Measurements from ENCODE around the gene FAM83F.

The FAM83F gene

DNA sequence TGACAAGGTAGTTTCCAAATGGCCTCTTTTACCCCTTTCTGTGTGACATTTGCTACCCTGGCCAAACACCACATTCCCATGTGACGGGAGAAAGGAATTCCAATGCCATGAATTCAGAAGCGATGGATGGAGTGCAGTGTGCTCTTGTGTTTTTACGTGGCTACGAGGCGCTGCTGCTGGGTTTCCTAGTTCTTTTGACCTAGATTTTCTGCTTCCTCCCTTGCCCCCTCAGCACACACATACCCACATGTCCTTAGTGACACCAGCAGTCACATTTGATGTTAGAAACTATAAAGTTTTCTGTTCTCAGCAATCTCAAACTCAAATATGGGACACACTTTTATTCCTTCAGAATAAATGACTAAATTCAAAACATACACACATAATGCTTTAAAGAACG, 42.4 kb upstream of the FAM83F start:
- no peak for DNase-seq (ENCODE audit: low read depth)
- no peak overlapping the region for H3K4me3 ChIP-seq (ENCODE audit: control insufficient read depth, low read depth, low read length)
- TF ChIP-seq CTCF (conservative IDR thresholded peaks at IDR 0.05; ENCODE audit: control insufficient read depth, insufficient read depth, low read depth, low read length), result no peak

- no peak for TF ChIP-seq CTCF (conservative IDR thresholded peaks at IDR 0.05; ENCODE audit: control insufficient read depth, insufficient read depth, low read depth, low read length)
- no peak overlapping the region for H3K4me3 ChIP-seq (ENCODE audit: control insufficient read depth, low read depth, low read length)
- DNase-seq (ENCODE audit: low read depth), result no peak
Measured at GRCh38 chr22:39953101-39953500, 41.7 kb upstream of the FAM83F start.

DNA sequence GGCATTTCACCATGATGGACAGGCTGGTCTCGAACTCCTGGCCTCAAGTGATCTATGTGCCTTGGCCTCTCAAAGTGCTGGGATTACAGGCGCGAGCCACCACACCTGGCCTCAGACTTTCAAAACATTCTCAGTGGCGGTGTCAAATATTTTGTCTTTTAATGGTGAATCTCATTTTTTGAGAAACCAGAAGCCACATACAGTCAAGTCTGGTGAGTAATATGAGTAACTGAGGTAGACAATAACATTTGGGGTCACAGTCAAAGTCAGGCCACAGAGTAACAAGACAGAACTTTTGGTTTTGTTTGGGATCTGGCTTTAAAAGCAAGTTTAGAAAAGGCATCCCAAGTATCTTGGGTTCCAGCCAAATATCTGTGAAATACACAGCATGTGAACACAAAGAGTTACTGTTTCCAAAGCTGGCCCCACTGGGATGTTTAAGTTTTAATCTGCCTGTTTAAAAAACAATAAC, 40.1 kb upstream of the FAM83F start:
- H3K4me3 ChIP-seq (ENCODE audit: control insufficient read depth, low read depth, low read length), result no peak overlapping the region
- peak; percentile 84 for DNase-seq (ENCODE audit: low read depth)
- TF ChIP-seq CTCF (conservative IDR thresholded peaks at IDR 0.05; ENCODE audit: control insufficient read depth, insufficient read depth, low read depth, low read length), result no peak

GRCh38 chr22:39955675-39956074, 39.1 kb upstream of the FAM83F start:
- TF ChIP-seq CTCF (conservative IDR thresholded peaks at IDR 0.05; ENCODE audit: control insufficient read depth, insufficient read depth, low read depth, low read length), result no peak
- no peak for DNase-seq (ENCODE audit: low read depth)
- H3K4me3 ChIP-seq (ENCODE audit: control insufficient read depth, low read depth, low read length), result no peak overlapping the region

DNA sequence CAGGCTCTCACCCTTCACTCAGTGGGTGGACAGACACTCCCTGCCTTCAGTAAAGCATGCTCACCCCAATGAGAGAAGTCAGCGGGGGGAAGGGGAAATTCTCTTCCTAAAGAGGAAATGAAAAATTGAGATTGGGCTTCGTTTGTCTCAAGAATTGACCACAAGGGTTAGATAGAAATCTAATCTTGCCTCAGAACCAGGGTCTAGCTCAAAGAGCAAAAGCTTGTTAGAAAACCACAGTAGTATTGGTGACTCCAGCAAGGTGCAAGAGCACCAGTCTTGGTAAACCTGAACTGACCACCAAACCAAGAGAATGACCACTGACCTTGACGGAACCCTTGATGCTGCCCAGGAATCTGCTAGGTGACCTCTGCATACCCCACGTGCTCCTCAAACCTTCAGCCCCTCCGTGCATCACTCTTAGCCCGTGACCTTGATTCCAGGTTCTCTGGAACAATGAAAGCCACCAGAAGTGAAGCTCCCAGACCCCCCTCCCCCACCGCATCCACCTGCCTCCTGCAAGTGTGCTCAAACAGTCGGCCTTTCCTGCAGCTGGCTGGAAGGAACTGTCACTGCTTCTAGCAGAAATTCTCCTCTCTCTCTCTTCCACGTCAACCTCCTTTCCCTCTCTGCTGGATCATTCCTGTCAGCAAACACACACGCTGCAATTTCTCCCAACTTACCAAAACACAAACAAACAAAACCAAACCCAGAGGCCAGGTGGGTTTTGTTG, 37.7 kb upstream of the FAM83F start:
- no peak for TF ChIP-seq CTCF (conservative IDR thresholded peaks at IDR 0.05; ENCODE audit: control insufficient read depth, insufficient read depth, low read depth, low read length)
- DNase-seq (ENCODE audit: low read depth), result no peak
- H3K4me3 ChIP-seq (ENCODE audit: control insufficient read depth, low read depth, low read length), result no peak overlapping the region

DNA sequence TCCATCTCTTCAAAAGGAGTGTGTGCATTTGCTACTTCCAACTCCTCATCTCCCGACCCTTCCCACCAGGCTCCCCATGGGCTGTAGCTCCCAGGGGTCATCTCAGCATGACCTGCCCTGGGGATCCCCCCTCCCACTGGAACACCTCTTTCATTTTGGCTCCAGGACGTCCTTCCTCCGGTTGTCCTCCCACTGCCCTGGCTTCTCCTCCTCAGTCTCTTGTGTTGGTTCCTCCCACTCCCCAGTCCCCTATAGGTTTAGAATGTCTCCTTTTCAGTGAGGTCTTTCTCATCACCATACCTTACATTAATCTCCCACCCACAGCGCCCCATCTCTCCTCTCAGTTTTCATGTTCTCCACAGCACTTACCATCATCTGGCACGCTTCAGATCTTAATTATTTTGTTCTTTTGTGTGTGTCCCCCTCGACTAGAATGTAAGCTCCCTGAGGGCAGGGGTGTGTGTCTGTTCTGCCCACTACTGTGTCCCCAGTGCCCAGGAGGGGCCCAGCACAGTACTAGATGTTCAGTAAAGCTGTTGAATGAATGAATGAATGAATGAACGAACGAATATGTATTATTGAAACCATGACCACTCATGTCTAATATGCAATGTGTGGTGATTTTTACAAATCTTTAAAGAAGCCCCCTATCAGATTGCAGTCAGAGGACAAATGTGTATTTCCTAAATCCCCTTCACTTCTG, 36.6 kb upstream of the FAM83F start:
- no peak overlapping the region for H3K4me3 ChIP-seq (ENCODE audit: control insufficient read depth, low read depth, low read length)
- TF ChIP-seq CTCF (conservative IDR thresholded peaks at IDR 0.05; ENCODE audit: control insufficient read depth, insufficient read depth, low read depth, low read length), result no peak
- DNase-seq (ENCODE audit: low read depth), result no peak
